GM15510 (cell line): ENCODE data around the gene UBTF.

Experiments
- POLR2A ChIP-seq: IDR thresholded peaks from 3 replicates; pipeline ENCODE4 v1.6.1; 2011; ENCODE audit warnings: borderline replicate concordance; ENCODE audit not compliant: insufficient read length; ENCODE audit errors: extremely low read depth

The UBTF gene

GRCh38 chr17:44222112-44222869 lies 2.8 kb upstream of the UBTF start:
- peak; percentile 32 for TF ChIP-seq POLR2A

- TF ChIP-seq POLR2A = no peak
Measured at GRCh38 chr17:44221862-44222111, 2.3 kb upstream of the UBTF start.

GRCh38 chr17:44221084-44221861 lies 1.8 kb upstream of the UBTF start:
- TF ChIP-seq POLR2A = peak; percentile 65

- peak; percentile 37 for TF ChIP-seq POLR2A
Measured at GRCh38 chr17:44220213-44221083, 973 bp upstream of the UBTF start.

- TF ChIP-seq POLR2A = no peak
Measured at GRCh38 chr17:44219108-44219615, 313 bp downstream of the UBTF start.

GRCh38 chr17:44218344-44219107 lies 949 bp downstream of the UBTF start:
- peak; percentile 69 for TF ChIP-seq POLR2A

GRCh38 chr17:44217738-44218343 lies 1.6 kb downstream of the UBTF start:
- TF ChIP-seq POLR2A = no peak

- TF ChIP-seq POLR2A = no peak
Measured at GRCh38 chr17:44216694-44217093, 2.8 kb downstream of the UBTF start.

- peak; percentile 36 for TF ChIP-seq POLR2A
Measured at GRCh38 chr17:44216173-44216572, 3.3 kb downstream of the UBTF start.

- TF ChIP-seq POLR2A = no peak
Measured at GRCh38 chr17:44214896-44215295, 4.6 kb downstream of the UBTF start.

- no peak for TF ChIP-seq POLR2A
Measured at GRCh38 chr17:44214230-44214494, 5.3 kb downstream of the UBTF start.

- TF ChIP-seq POLR2A = peak; percentile 21
Measured at GRCh38 chr17:44213403-44214229, 5.9 kb downstream of the UBTF start.
